HG03039 (cell line): ENCODE measurements around the gene RFFL.

Source experiments
- ATAC-seq: cut with Tn5 transposase; IDR thresholded peaks from one replicate; pipeline ENCODE4 v1.9.1; 2021; ENCODE audit warnings: mild to moderate bottlenecking, moderate library complexity; ENCODE audit not compliant: unreplicated experiment

The RFFL gene

GRCh38 chr17:35082073-35082657 is 18.7 kb upstream of the RFFL start:
- ATAC-seq: no peak

GRCh38 chr17:35081638-35082037 is 18.1 kb upstream of the RFFL start:
- ATAC-seq: no peak

- ATAC-seq: no peak
Observed at GRCh38 chr17:35080536-35080935, 17.0 kb upstream of the RFFL start.

GRCh38 chr17:35079547-35080423 is 16.3 kb upstream of the RFFL start:
- ATAC-seq: no peak

GRCh38 chr17:35076874-35077273 is 13.4 kb upstream of the RFFL start:
- ATAC-seq: no peak

GRCh38 chr17:35074711-35075707 is 11.5 kb upstream of the RFFL start:
- ATAC-seq: no peak

- ATAC-seq: no peak
Observed at GRCh38 chr17:35073991-35074627, 10.6 kb upstream of the RFFL start.

GRCh38 chr17:35073183-35073790 is 9.8 kb upstream of the RFFL start:
- ATAC-seq: no peak

GRCh38 chr17:35069311-35069710 is 5.8 kb upstream of the RFFL start:
- no peak for ATAC-seq

- no peak for ATAC-seq
Observed at GRCh38 chr17:35068249-35068648, 4.7 kb upstream of the RFFL start.

- ATAC-seq: no peak
Observed at GRCh38 chr17:35065880-35066279, 2.4 kb upstream of the RFFL start.

GRCh38 chr17:35064516-35065215 is 1.2 kb upstream of the RFFL start:
- no peak for ATAC-seq

GRCh38 chr17:35062308-35062707 is 1.2 kb downstream of the RFFL start:
- no peak for ATAC-seq

GRCh38 chr17:35057332-35057915 is 6.1 kb downstream of the RFFL start:
- no peak for ATAC-seq

- ATAC-seq: no peak
Observed at GRCh38 chr17:35056013-35056412, 7.5 kb downstream of the RFFL start.

- no peak for ATAC-seq
Observed at GRCh38 chr17:35053204-35053603, 10.3 kb downstream of the RFFL start.

- ATAC-seq: no peak
Observed at GRCh38 chr17:35052780-35053179, 10.7 kb downstream of the RFFL start.

- ATAC-seq: no peak
Observed at GRCh38 chr17:35052241-35052610, 11.3 kb downstream of the RFFL start.

GRCh38 chr17:35051579-35052240 is 11.8 kb downstream of the RFFL start:
- ATAC-seq: no peak
